Peyer's patch (tissue), 4 donors: Measurements from ENCODE around the gene FIGN.

Experiments used
- POLR2A ChIP-seq, 2 donors: fragments of 450-650 bp; IDR thresholded peaks; one replicate each; pipeline ENCODE4 v1.5.1; 2017; ENCODE audit warnings: antibody characterized with exemption in 2 of 2, mild to moderate bottlenecking in 2 of 2, moderate library complexity in 2 of 2
- TF ChIP-seq, protein P1 (sequence below), 6 experiments: fragments of 450-650 bp in 4 of 6; fragments of 200-600 bp in 2 of 6; sonication (generic) in 1 of 6; IDR thresholded peaks; one replicate each; pipeline ENCODE4 v1.5.1; 2017 to 2019; ENCODE audit warnings: antibody characterized with exemption in 6 of 6, mild to moderate bottlenecking in 3 of 6, moderate library complexity in 1 of 6

DNA sequence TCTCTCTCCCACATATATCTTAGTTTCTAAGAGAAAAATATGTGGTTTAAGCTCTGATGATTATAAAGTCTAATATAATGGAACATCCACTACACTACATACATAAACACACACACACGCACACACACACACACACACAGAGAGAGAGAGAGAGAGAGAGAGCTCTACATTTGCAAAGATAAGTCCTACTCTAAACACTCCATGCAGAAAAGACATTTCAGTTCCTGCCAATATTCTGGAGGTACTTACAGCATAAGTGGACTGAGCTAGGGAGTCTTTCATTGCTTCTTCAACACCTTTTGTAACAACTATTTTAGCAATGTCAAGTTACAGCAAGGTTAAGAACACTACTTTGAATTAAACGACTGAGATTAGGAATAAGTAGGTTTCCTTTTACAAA, 80.1 kb downstream of the FIGN start:
- TF ChIP-seq POLR2A (IDR thresholded peaks at IDR 0.05): no peak
- TF ChIP-seq, protein P1, sequence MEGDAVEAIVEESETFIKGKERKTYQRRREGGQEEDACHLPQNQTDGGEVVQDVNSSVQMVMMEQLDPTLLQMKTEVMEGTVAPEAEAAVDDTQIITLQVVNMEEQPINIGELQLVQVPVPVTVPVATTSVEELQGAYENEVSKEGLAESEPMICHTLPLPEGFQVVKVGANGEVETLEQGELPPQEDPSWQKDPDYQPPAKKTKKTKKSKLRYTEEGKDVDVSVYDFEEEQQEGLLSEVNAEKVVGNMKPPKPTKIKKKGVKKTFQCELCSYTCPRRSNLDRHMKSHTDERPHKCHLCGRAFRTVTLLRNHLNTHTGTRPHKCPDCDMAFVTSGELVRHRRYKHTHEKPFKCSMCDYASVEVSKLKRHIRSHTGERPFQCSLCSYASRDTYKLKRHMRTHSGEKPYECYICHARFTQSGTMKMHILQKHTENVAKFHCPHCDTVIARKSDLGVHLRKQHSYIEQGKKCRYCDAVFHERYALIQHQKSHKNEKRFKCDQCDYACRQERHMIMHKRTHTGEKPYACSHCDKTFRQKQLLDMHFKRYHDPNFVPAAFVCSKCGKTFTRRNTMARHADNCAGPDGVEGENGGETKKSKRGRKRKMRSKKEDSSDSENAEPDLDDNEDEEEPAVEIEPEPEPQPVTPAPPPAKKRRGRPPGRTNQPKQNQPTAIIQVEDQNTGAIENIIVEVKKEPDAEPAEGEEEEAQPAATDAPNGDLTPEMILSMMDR (IDR thresholded peaks at IDR 0.05): no peak
